ENCODE data around the gene KCNMA1.

KCNMA1 gene

DNA sequence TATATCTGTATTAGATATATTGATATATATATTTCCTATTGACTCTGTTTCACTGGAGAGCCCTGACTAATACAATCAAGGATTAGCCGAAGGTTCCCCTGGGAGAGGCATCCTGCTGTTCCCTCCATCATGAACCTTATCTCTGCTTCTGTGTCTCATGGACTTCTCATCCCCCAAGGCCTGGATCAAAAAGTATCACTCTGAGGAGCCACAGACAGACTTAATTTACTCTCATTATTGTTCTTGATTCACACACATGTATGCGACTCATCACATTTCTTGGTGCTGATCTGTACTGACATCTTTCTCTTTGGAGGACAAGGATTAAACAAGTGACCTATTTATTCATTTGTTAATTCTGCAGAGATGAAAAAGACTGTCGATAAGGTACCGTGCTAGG, 550.2 kb downstream of the KCNMA1 start:
- FAIRE-seq: no peak

GRCh38 chr10:77086081-77086480, 551.5 kb downstream of the KCNMA1 start:
- FAIRE-seq: no peak

DNA sequence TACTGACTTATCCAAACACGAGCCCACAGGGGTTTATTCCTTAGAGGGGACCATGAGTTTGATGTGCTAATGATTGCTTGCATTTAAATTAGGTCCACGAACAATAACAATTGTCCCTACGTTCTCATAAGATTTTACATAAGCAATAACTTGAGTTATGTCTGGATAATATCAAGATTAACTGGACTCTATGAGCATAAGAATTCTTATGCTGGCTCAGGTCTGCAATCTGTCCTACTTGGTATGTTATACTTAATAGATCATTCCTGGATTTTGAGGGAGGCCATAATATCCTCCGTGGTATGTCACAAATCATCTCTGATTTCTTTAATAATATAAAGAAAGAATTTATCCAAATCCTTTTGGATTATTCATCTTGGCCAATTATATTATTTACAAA, 552.3 kb downstream of the KCNMA1 start:
- no peak for FAIRE-seq

- FAIRE-seq: no peak
Observed at GRCh38 chr10:77084431-77085144, 553.0 kb downstream of the KCNMA1 start.

DNA sequence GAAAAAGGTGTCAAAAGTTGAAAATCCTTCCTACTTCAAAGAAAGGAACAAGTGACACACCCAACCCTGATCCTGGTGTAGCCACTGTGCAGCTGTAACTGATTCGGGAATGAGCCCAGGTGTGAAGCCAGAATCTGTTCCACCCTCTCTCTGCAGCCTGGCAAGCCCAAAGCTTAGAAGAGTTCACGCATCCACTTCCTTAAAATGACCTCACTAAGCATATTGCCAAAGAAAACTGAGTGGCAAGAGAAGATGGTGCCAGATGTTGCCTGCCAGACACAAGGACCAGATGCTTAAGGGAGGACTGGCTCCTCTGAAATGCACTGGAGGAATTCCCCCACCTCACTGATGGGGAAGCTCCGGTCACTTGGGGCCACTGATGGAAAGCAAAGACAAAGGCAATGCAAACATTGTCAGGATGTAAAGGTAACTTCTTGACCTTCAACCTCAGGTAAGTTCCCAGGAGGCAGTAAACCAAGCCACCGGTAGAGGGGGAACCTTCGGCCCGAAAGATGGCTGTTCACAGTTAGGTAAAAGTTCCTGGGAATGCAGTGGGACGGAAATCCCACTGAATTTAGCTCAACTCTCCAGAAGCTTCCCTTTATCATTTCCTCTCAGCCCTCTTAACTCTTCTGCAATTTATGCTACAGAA, 554.9 kb downstream of the KCNMA1 start:
- FAIRE-seq: no peak

- peak; percentile 74 for FAIRE-seq
Observed at GRCh38 chr10:77081481-77081891, 556.1 kb downstream of the KCNMA1 start.

GRCh38 chr10:77080361-77081027, 557.1 kb downstream of the KCNMA1 start:
- FAIRE-seq: no peak

DNA sequence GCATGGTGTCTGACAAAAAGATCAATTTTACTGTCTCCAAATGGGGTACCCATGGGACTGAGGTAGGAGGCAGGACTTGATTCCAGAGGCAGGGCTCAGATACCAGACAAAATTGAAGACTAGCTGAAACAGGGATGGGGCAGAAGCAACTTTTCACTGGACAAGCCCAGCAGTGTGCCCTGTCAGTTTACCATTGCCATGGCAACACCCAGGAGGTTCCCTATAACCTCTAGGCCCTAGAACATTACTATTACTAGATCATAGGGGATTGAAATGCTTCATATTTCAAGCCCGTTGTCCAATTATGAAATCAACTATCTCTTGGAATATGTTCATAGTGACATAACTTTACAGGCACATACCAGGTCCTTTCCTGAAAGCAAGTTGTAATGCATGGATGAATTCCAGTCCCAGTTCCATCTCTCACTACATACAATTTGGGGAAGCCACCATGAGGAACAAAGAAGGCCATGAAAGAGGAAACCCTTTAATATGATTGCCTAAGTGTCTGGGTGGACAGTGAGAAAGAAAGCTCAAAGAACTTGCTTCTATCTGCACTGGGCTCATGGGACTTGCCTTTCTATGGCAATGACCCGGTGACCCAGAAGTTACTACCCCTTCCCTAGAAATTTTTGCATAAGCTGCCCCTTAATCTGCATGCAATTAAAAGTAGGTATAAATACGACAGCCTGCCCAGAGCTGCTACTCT, 557.9 kb downstream of the KCNMA1 start:
- FAIRE-seq: no peak

GRCh38 chr10:77077316-77077945, 560.2 kb downstream of the KCNMA1 start:
- no peak for FAIRE-seq

- FAIRE-seq: no peak
Observed at GRCh38 chr10:77075926-77076325, 561.7 kb downstream of the KCNMA1 start.

GRCh38 chr10:77074104-77074624, 563.4 kb downstream of the KCNMA1 start:
- FAIRE-seq: no peak

DNA sequence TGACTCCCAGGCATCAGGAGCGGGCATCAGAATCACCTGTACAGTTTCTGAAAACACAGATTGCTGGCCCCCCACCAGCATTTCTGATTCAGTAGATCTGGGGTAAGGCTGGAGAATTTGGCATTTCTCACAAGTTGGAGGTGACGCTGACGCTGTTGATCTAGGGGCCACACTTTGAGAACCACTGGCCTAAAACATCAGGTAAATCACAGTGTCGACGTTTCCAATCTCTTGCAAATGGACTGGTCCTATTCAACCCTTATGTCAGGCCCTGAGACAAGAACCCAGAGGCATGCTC, 564.0 kb downstream of the KCNMA1 start:
- no peak for FAIRE-seq

- FAIRE-seq: peak; percentile 59
Observed at GRCh38 chr10:77072836-77073662, 564.6 kb downstream of the KCNMA1 start.

- no peak for FAIRE-seq
Observed at GRCh38 chr10:77072361-77072835, 565.2 kb downstream of the KCNMA1 start.

- FAIRE-seq: no peak
Observed at GRCh38 chr10:77071956-77072355, 565.7 kb downstream of the KCNMA1 start.

- FAIRE-seq: no peak
Observed at GRCh38 chr10:77071001-77071511, 566.6 kb downstream of the KCNMA1 start.

GRCh38 chr10:77070346-77070745, 567.3 kb downstream of the KCNMA1 start:
- no peak for FAIRE-seq

- FAIRE-seq: no peak
Observed at GRCh38 chr10:77068969-77069368, 568.6 kb downstream of the KCNMA1 start.

DNA sequence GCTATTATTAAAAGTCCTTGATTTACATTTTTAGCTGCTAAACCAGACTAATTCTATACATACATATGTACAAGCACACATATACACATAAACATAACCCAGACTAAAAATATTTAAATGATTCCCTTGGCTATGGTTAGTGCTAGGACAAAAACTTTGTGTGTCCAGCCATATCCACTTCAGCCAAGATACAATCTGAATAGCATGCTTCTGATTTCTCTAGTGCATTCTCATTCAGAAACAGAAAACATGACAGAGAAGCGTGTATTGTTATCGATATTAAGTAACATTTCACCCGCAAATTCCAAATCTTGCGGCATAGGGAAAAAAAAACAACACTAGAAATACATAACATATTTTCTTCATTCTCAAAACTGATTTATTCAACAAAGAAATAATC, 569.3 kb downstream of the KCNMA1 start:
- no peak for FAIRE-seq

DNA sequence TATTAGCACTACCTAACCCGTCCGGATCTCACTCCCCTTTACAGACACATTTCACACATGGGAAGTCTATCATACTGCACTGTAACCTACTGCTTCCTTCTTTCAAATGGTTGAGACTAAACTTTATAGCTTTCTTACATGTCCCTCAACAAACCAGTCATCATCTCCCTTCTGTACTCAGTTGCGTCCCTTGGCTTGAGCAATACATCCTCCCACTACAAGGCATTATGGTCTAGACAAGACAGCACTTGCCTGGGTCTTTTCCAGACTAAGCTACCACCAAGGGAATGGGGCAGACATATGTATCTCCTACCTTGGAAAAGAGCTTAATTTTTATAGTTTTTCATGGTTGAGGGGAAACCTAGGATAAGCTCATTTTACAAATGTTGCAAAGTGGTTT, 575.2 kb downstream of the KCNMA1 start:
- FAIRE-seq: no peak

DNA sequence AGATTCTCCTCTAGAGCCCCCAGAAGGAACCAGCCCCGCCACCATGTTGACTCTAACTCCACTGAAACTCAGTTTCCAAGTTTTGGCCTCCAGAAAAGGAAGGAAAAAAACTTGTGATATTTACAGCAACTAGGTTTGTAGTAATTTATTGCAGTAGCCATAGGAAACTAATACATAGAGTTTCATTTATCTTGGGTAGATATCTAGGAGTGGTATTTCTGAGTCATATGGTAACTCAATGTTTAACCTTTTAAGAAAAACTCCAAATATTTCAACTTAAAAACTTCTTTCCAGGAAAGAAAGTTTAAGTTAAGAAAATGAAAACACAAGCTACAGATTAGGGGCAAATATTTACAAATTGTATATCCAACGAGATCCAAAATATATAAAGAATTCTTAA, 576.7 kb downstream of the KCNMA1 start:
- no peak for FAIRE-seq

DNA sequence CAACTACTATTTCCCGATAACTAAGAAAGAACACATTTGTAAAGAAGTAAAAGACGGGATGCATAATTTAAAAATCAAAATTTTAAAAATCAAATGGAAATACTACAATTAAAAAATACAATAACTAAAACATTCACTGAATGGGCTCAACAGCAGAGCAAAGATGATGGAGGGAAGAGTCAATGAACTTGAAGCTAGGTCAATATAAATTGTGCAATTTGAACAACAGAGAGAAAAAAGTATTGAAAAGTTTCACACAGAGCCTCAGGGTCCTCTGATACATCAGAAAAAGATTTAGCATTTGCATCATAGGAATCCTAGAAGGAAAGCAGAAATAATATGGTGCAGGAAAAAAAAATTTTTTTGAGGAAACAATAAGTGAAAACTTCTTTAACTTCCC, 581.0 kb downstream of the KCNMA1 start:
- no peak for FAIRE-seq
